Sciatic nerve (tissue), 2 donors: ENCODE results near the gene LONP2. TPM values are rescaled to one million over a fixed set of nuclear protein-coding genes. Genes with fewer than 3 reads are reported as not detected.

Experiments used
- ATAC-seq: fragments of 200-7000 bp; cut with Tn5 transposase; one replicate; pipeline ENCODE4 v1.9.1; 2020; ENCODE audit warnings: mild to moderate bottlenecking, moderate library complexity
- DNase-seq: peaks from one replicate; pipeline ENCODE4 v3.0.0-alpha.2; 2020; ENCODE audit warnings: low spot score
- intact Hi-C: fragments of 100-400 bp; cut with DNase I; formaldehyde crosslinking; loops from one replicate; pipeline ENCODE4 v1.14.2; 2022
- total RNA-seq: library from RNA; stranded (reverse); fragmentation: NEBNext Ultra II Directional; extraction: Animal tissue kit (Norgen Biotek cat#: 25700); gene quantifications from one replicate; pipeline ENCODE4 v1.2.1, GENCODE V29; 2021
- donor health status: DM: no; HTN: no; CAD: no.
- donor health status: DM: no; HTN: no; CAD: no.

LONP2 gene
- 75.9 TPM for total RNA-seq

- peak; percentile 100 for ATAC-seq
- intact Hi-C loops = no loop called here
- peak; percentile 94 for DNase-seq
Measured at GRCh38 chr16:48244080-48244862, at the start of gene LONP2. Gene LONP2 (plus strand): TSS chr16:48244300. CDS start chr16:48244389, 89 bp downstream.

- DNase-seq = no peak
- intact Hi-C loops = no loop called here
- ATAC-seq = no peak
Measured at GRCh38 chr16:48194828-48195556, 49.1 kb upstream of the LONP2 start.

- intact Hi-C loops = no loop called here
Measured at GRCh38 chr16:48197294-48197693, 46.8 kb upstream of the LONP2 start.

GRCh38 chr16:48201515-48202201 lies 42.4 kb upstream of the LONP2 start:
- intact Hi-C loops = no loop called here
- DNase-seq (peak; percentile 25), ATAC-seq (peak; percentile 22)

More at GRCh38 chr16:48197294-48197693, 46.8 kb upstream of the LONP2 start:
- DNase-seq = no peak
- ATAC-seq = no peak

- intact Hi-C loops = no loop called here
- no peak for ATAC-seq
- no peak for DNase-seq
Measured at GRCh38 chr16:48203974-48204824, 39.9 kb upstream of the LONP2 start.

GRCh38 chr16:48204825-48205151 lies 39.3 kb upstream of the LONP2 start:
- DNase-seq = no peak
- intact Hi-C loops = no loop called here
- ATAC-seq = no peak

GRCh38 chr16:48206594-48207242 lies 37.4 kb upstream of the LONP2 start:
- intact Hi-C loops = no loop called here
- DNase-seq = no peak
- ATAC-seq = no peak

- no peak for ATAC-seq
- DNase-seq = no peak
- intact Hi-C loops = no loop called here
Measured at GRCh38 chr16:48210747-48211146, 33.4 kb upstream of the LONP2 start.

- ATAC-seq = no peak
- intact Hi-C loops = no loop called here
- no peak for DNase-seq
Measured at GRCh38 chr16:48212033-48212432, 32.1 kb upstream of the LONP2 start.

GRCh38 chr16:48215738-48216137 lies 28.4 kb upstream of the LONP2 start:
- ATAC-seq = no peak
- DNase-seq = no peak
- intact Hi-C loops = no loop called here

- intact Hi-C loops = no loop called here
- no peak for DNase-seq
- ATAC-seq = no peak
Measured at GRCh38 chr16:48217708-48218107, 26.4 kb upstream of the LONP2 start.

- ATAC-seq (no peak), DNase-seq (no peak)
- intact Hi-C loops = no loop called here
Measured at GRCh38 chr16:48218473-48218872, 25.6 kb upstream of the LONP2 start.

- no peak for DNase-seq
- intact Hi-C loops = no loop called here
- ATAC-seq = no peak
Measured at GRCh38 chr16:48220891-48221290, 23.2 kb upstream of the LONP2 start.

- intact Hi-C loops = no loop called here
- no peak for DNase-seq
Measured at GRCh38 chr16:48223490-48223889, 20.6 kb upstream of the LONP2 start.

GRCh38 chr16:48225456-48225855 lies 18.6 kb upstream of the LONP2 start:
- DNase-seq (no peak), ATAC-seq (no peak)
- intact Hi-C loops = no loop called here

More at GRCh38 chr16:48223490-48223889, 20.6 kb upstream of the LONP2 start:
- no peak for ATAC-seq

- intact Hi-C loops = no loop called here
- peak; percentile 61 for DNase-seq
- ATAC-seq = peak; percentile 65
Measured at GRCh38 chr16:48231727-48232492, 12.2 kb upstream of the LONP2 start.

- intact Hi-C loops = no loop called here
- ATAC-seq = no peak
Measured at GRCh38 chr16:48232493-48233040, 11.5 kb upstream of the LONP2 start.

GRCh38 chr16:48234630-48235029 lies 9.5 kb upstream of the LONP2 start:
- ATAC-seq (no peak), DNase-seq (no peak)
- intact Hi-C loops = no loop called here

More at GRCh38 chr16:48232493-48233040, 11.5 kb upstream of the LONP2 start:
- no peak for DNase-seq
